ENCODE results near the gene PKNOX2. TPM values are rescaled to one million over a fixed set of nuclear protein-coding genes. Genes with fewer than 3 reads are reported as not detected.

PKNOX2 gene
- total RNA-seq, 2 experiments from 2014 or later: not detected

- DNase-seq: no peak
- ChIA-PET CTCF (no interaction called here), POLR2A (no interaction called here)
- Mint-ChIP-seq H3K27ac (no peak overlapping the region), H3K4me1 (no peaks in the 10 kb centered on the region), H3K9me3 (no peaks in the 10 kb centered on the region), H3K27me3 (peaks cover 15% of the 10 kb centered on the region), H3K4me3 (no peak overlapping the region), H3K36me3 (ENCODE audit: low read depth) (no peaks in the 10 kb centered on the region)
These were observed 62.2 kb downstream of the PKNOX2 start for GRCh38 chr11:125226706-125227105.

GRCh38 chr11:125227151-125227550, 62.6 kb downstream of the PKNOX2 start:
- no peak overlapping the region for H3K4me3 Mint-ChIP-seq
- peaks cover 15% of the 10 kb centered on the region for H3K27me3 Mint-ChIP-seq
- H3K36me3 Mint-ChIP-seq (ENCODE audit: low read depth): no peaks in the 10 kb centered on the region
- H3K9me3 Mint-ChIP-seq: no peaks in the 10 kb centered on the region
- POLR2A ChIA-PET: no interaction called here
- CTCF ChIA-PET: no interaction called here
- H3K4me1 Mint-ChIP-seq: no peaks in the 10 kb centered on the region
- H3K27ac Mint-ChIP-seq: no peak overlapping the region
- DNase-seq: no peak

- Mint-ChIP-seq H3K36me3 (ENCODE audit: low read depth) (no peaks in the 10 kb centered on the region), H3K4me3 (no peak overlapping the region), H3K27me3 (peaks cover 11% of the 10 kb centered on the region), H3K27ac (no peak overlapping the region), H3K9me3 (no peaks in the 10 kb centered on the region), H3K4me1 (no peaks in the 10 kb centered on the region)
- ChIA-PET POLR2A (no interaction called here), CTCF (no interaction called here)
- DNase-seq: no peak
These were observed 63.9 kb downstream of the PKNOX2 start for GRCh38 chr11:125228445-125228844.

- POLR2A ChIA-PET: no interaction called here
These were observed 64.4 kb downstream of the PKNOX2 start for GRCh38 chr11:125228993-125229392.

GRCh38 chr11:125229916-125230315, 65.4 kb downstream of the PKNOX2 start:
- no peak for DNase-seq
- Mint-ChIP-seq H3K4me3 (no peak overlapping the region), H3K9me3 (no peaks in the 10 kb centered on the region), H3K4me1 (no peaks in the 10 kb centered on the region), H3K27me3 (peaks cover 16% of the 10 kb centered on the region), H3K36me3 (ENCODE audit: low read depth) (no peaks in the 10 kb centered on the region), H3K27ac (no peak overlapping the region)
- ChIA-PET POLR2A (no interaction called here), CTCF (no interaction called here)

More at GRCh38 chr11:125228993-125229392, 64.4 kb downstream of the PKNOX2 start:
- H3K4me1 Mint-ChIP-seq: no peaks in the 10 kb centered on the region
- H3K9me3 Mint-ChIP-seq: no peaks in the 10 kb centered on the region
- H3K27ac Mint-ChIP-seq: no peak overlapping the region
- no peaks in the 10 kb centered on the region for H3K36me3 Mint-ChIP-seq (ENCODE audit: low read depth)
- no peak overlapping the region for H3K4me3 Mint-ChIP-seq
- CTCF ChIA-PET: no interaction called here
- H3K27me3 Mint-ChIP-seq: peaks cover 15% of the 10 kb centered on the region
- DNase-seq: no peak

GRCh38 chr11:125233116-125233515, 68.6 kb downstream of the PKNOX2 start:
- H3K4me3 Mint-ChIP-seq: no peak overlapping the region
- no peaks in the 10 kb centered on the region for H3K9me3 Mint-ChIP-seq
- CTCF ChIA-PET: no interaction called here
- peaks cover 15% of the 10 kb centered on the region for H3K27me3 Mint-ChIP-seq
- no peak overlapping the region for H3K27ac Mint-ChIP-seq
- no peaks in the 10 kb centered on the region for H3K36me3 Mint-ChIP-seq (ENCODE audit: low read depth)
- DNase-seq: no peak
- no peaks in the 10 kb centered on the region for H3K4me1 Mint-ChIP-seq
- POLR2A ChIA-PET: no interaction called here

GRCh38 chr11:125233736-125234275, 69.3 kb downstream of the PKNOX2 start:
- no peaks in the 10 kb centered on the region for H3K4me1 Mint-ChIP-seq
- H3K27me3 Mint-ChIP-seq: peaks cover 15% of the 10 kb centered on the region
- ChIA-PET POLR2A (no interaction called here), CTCF (no interaction called here)
- H3K9me3 Mint-ChIP-seq: no peaks in the 10 kb centered on the region
- H3K27ac Mint-ChIP-seq: no peak overlapping the region
- DNase-seq: no peak
- H3K36me3 Mint-ChIP-seq (ENCODE audit: low read depth): no peaks in the 10 kb centered on the region
- no peak overlapping the region for H3K4me3 Mint-ChIP-seq

GRCh38 chr11:125235071-125235471, 70.5 kb downstream of the PKNOX2 start:
- peaks cover 16% of the 10 kb centered on the region for H3K27me3 Mint-ChIP-seq
- ChIA-PET POLR2A (no interaction called here), CTCF (no interaction called here)
- H3K27ac Mint-ChIP-seq: no peak overlapping the region
- H3K9me3 Mint-ChIP-seq: no peaks in the 10 kb centered on the region
- H3K4me1 Mint-ChIP-seq: no peaks in the 10 kb centered on the region
- H3K36me3 Mint-ChIP-seq (ENCODE audit: low read depth): no peaks in the 10 kb centered on the region
- DNase-seq: no peak
- H3K4me3 Mint-ChIP-seq: no peak overlapping the region

GRCh38 chr11:125236072-125236825, 71.7 kb downstream of the PKNOX2 start:
- H3K4me1 Mint-ChIP-seq: no peaks in the 10 kb centered on the region

GRCh38 chr11:125239585-125240560, 75.3 kb downstream of the PKNOX2 start:
- H3K9me3 Mint-ChIP-seq: no peaks in the 10 kb centered on the region
- no peak overlapping the region for H3K4me3 Mint-ChIP-seq
- no peak overlapping the region for H3K27ac Mint-ChIP-seq
- ChIA-PET POLR2A (no interaction called here), CTCF (no interaction called here)
- no peaks in the 10 kb centered on the region for H3K4me1 Mint-ChIP-seq
- no peaks in the 10 kb centered on the region for H3K36me3 Mint-ChIP-seq (ENCODE audit: low read depth)
- no peak for DNase-seq
- H3K27me3 Mint-ChIP-seq: peaks cover 10% of the 10 kb centered on the region

More at GRCh38 chr11:125236072-125236825, 71.7 kb downstream of the PKNOX2 start:
- Mint-ChIP-seq H3K4me3 (no peak overlapping the region), H3K27me3 (peaks cover 15% of the 10 kb centered on the region), H3K9me3 (no peaks in the 10 kb centered on the region), H3K27ac (no peak overlapping the region), H3K36me3 (ENCODE audit: low read depth) (no peaks in the 10 kb centered on the region)
- CTCF ChIA-PET: no interaction called here
- DNase-seq: no peak
- POLR2A ChIA-PET: no interaction called here

GRCh38 chr11:125241104-125241503, 76.6 kb downstream of the PKNOX2 start:
- Mint-ChIP-seq H3K27ac (no peak overlapping the region), H3K4me3 (no peak overlapping the region), H3K9me3 (no peaks in the 10 kb centered on the region), H3K36me3 (ENCODE audit: low read depth) (no peaks in the 10 kb centered on the region), H3K4me1 (no peaks in the 10 kb centered on the region), H3K27me3 (peaks cover 10% of the 10 kb centered on the region)
- DNase-seq: no peak
- ChIA-PET POLR2A (no interaction called here), CTCF (no interaction called here)

GRCh38 chr11:125242141-125242775, 77.7 kb downstream of the PKNOX2 start:
- H3K36me3 Mint-ChIP-seq (ENCODE audit: low read depth): no peaks in the 10 kb centered on the region
- ChIA-PET CTCF (no interaction called here), POLR2A (no interaction called here)
- no peaks in the 10 kb centered on the region for H3K9me3 Mint-ChIP-seq
- no peaks in the 10 kb centered on the region for H3K4me1 Mint-ChIP-seq
- peaks cover 10% of the 10 kb centered on the region for H3K27me3 Mint-ChIP-seq
- no peak overlapping the region for H3K27ac Mint-ChIP-seq
- DNase-seq: no peak
- no peak overlapping the region for H3K4me3 Mint-ChIP-seq

GRCh38 chr11:125244166-125244565, 79.6 kb downstream of the PKNOX2 start:
- Mint-ChIP-seq H3K4me1 (no peaks in the 10 kb centered on the region), H3K4me3 (no peak overlapping the region), H3K36me3 (ENCODE audit: low read depth) (no peaks in the 10 kb centered on the region), H3K27ac (no peak overlapping the region), H3K27me3 (peaks cover 9% of the 10 kb centered on the region), H3K9me3 (no peaks in the 10 kb centered on the region)
- ChIA-PET POLR2A (no interaction called here), CTCF (no interaction called here)
- no peak for DNase-seq
